ENCODE results near the gene SERTAD4.

DNA sequence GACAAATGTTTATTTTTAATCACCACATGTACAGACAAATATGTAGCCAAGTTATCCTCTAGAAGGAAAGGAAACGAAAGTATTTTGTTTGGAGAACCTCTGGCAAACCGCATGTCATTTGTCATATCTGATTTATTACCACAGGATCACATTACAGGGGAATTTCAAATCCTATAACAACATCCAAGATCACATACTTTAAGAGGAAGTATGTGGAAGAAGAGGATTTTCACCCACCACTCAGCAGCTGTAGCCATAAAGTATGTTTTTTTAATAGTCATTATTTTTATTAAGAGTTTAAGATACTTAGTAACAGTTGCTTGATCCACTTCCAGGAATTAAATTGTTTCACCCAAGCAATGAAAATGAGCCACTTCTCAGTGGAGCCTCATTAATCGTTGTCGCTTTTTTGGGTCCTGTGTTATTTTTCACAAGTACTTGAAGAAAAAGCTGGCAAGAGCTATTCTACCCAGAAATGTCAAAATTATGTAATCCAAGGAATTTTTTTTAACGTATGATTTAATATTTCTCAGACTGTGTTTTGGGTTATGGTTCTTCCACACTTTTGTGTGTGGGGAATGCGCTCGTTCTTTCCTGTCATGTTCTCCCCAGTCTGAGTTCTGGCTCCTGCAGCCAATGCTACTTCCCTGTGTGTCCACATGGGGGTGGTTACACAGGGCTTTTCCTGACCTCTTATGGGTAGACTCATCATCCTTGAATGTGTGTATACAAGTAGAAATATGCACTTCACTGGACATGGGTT is 6.9 kb downstream of the SERTAD4 start:
- TF ChIP-seq, protein P1, sequence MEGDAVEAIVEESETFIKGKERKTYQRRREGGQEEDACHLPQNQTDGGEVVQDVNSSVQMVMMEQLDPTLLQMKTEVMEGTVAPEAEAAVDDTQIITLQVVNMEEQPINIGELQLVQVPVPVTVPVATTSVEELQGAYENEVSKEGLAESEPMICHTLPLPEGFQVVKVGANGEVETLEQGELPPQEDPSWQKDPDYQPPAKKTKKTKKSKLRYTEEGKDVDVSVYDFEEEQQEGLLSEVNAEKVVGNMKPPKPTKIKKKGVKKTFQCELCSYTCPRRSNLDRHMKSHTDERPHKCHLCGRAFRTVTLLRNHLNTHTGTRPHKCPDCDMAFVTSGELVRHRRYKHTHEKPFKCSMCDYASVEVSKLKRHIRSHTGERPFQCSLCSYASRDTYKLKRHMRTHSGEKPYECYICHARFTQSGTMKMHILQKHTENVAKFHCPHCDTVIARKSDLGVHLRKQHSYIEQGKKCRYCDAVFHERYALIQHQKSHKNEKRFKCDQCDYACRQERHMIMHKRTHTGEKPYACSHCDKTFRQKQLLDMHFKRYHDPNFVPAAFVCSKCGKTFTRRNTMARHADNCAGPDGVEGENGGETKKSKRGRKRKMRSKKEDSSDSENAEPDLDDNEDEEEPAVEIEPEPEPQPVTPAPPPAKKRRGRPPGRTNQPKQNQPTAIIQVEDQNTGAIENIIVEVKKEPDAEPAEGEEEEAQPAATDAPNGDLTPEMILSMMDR (IDR thresholded peaks at IDR 0.05) = no peak
- TF ChIP-seq POLR2A (IDR thresholded peaks at IDR 0.05) = no peak
